WTC11 (cell line): Measurements from ENCODE around the gene STYXL2. TPM values are rescaled to one million over a fixed set of nuclear protein-coding genes. Genes with fewer than 3 reads are reported as not detected.

ENCODE experiments used
- ATAC-seq: fragments of 200-7000 bp; cut with Tn5 transposase; 2 replicates; pipeline ENCODE4 v1.10.0; 2021; ENCODE audit warnings: mild to moderate bottlenecking, moderate library complexity
- CTCF ChIA-PET: fragments of 300-600 bp; sonication (Branson Sonifier 250); formaldehyde crosslinking; loops from one replicate; lab custom pipeline; 2021; ENCODE audit warnings: antibody characterized with exemption; lab: Charles Lee
- POLR2A ChIA-PET: fragments of 350-600 bp; sonication (Branson Sonifier 250); formaldehyde crosslinking; loops from one replicate; lab custom pipeline; 2021; ENCODE audit warnings: antibody characterized with exemption; lab: Charles Lee
- DNase-seq: peaks from one replicate; pipeline ENCODE4 v3.0.0; 2021; ENCODE audit warnings: low spot score
- H3K27ac Mint-ChIP-seq: 2 replicates; pipeline ENCODE4 v1.8.0; 2021; ENCODE audit warnings: mixed read lengths
- H3K27me3 Mint-ChIP-seq: 2 replicates; pipeline ENCODE4 v1.8.0; 2021; ENCODE audit warnings: low read depth, mild to moderate bottlenecking, moderate library complexity, mixed read lengths
- H3K36me3 Mint-ChIP-seq: 2 replicates; pipeline ENCODE4 v1.8.0; 2021; ENCODE audit warnings: mixed read lengths
- H3K4me1 Mint-ChIP-seq: 2 replicates; pipeline ENCODE4 v1.8.0; 2022; ENCODE audit warnings: mixed read lengths
- H3K4me3 Mint-ChIP-seq: 2 replicates; pipeline ENCODE4 v1.8.0; 2021; ENCODE audit warnings: mild to moderate bottlenecking, moderate library complexity, mixed read lengths
- H3K9me3 Mint-ChIP-seq: 2 replicates; pipeline ENCODE4 v1.8.0; 2021; ENCODE audit warnings: mixed read lengths
- ATF2 ChIP-seq: sonication (generic); formaldehyde crosslinking; IDR thresholded peaks from 2 replicates; pipeline ENCODE4 v1.8.1; 2022; ENCODE audit warnings: low read depth, missing genetic modification reagents, borderline replicate concordance
- CREB1 ChIP-seq: sonication (generic); formaldehyde crosslinking; IDR thresholded peaks from 2 replicates; pipeline ENCODE4 v1.8.0; 2023; ENCODE audit warnings: mild to moderate bottlenecking, missing genetic modification reagents
- E2F5 ChIP-seq: sonication (generic); formaldehyde crosslinking; IDR thresholded peaks from 2 replicates; pipeline ENCODE4 v1.8.1; 2022; ENCODE audit warnings: mild to moderate bottlenecking, moderate library complexity, missing genetic modification reagents
- ETV6 ChIP-seq: sonication (generic); formaldehyde crosslinking; IDR thresholded peaks from 2 replicates; pipeline ENCODE4 v1.8.1; 2022; ENCODE audit warnings: mild to moderate bottlenecking, missing genetic modification reagents
- GABPB1 ChIP-seq: sonication (generic); formaldehyde crosslinking; IDR thresholded peaks from 2 replicates; pipeline ENCODE4 v1.8.1; 2023; ENCODE audit warnings: mild to moderate bottlenecking, missing genetic modification reagents
- JAZF1 ChIP-seq: fragments of 250-450 bp; sonication (Bioruptor Pico); IDR thresholded peaks from 2 replicates; pipeline ENCODE4 v1.9.0; 2021; ENCODE audit warnings: moderate library complexity, mild to moderate bottlenecking, inconsistent platforms
- RELA ChIP-seq: sonication (generic); formaldehyde crosslinking; IDR thresholded peaks from 2 replicates; pipeline ENCODE4 v1.8.1; 2022; ENCODE audit warnings: missing genetic modification reagents, mild to moderate bottlenecking, borderline replicate concordance
- SOX15 ChIP-seq: fragments of 250-450 bp; sonication (Bioruptor Pico); IDR thresholded peaks from 2 replicates; pipeline ENCODE4 v1.9.0; 2021; ENCODE audit warnings: mild to moderate bottlenecking
- USF2 ChIP-seq: sonication (generic); formaldehyde crosslinking; IDR thresholded peaks from 2 replicates; pipeline ENCODE4 v1.8.1; 2023; ENCODE audit warnings: mild to moderate bottlenecking, missing genetic modification reagents, moderate library complexity
- ZNF121 ChIP-seq: sonication (generic); formaldehyde crosslinking; IDR thresholded peaks from 2 replicates; pipeline ENCODE4 v1.8.0; 2023; ENCODE audit warnings: missing genetic modification reagents
- ZNF232 ChIP-seq: sonication (generic); formaldehyde crosslinking; IDR thresholded peaks from 2 replicates; pipeline ENCODE4 v1.8.0; 2022; ENCODE audit warnings: mild to moderate bottlenecking, missing genetic modification reagents
- ZNF512 ChIP-seq: sonication (generic); formaldehyde crosslinking; IDR thresholded peaks from 2 replicates; pipeline ENCODE4 v1.8.1; 2022; ENCODE audit warnings: missing genetic modification reagents, borderline replicate concordance
- ZNF671 ChIP-seq: fragments of 250-450 bp; sonication (Bioruptor Pico); IDR thresholded peaks from 2 replicates; pipeline ENCODE4 v1.8.0; 2021; ENCODE audit warnings: mild to moderate bottlenecking
- total RNA-seq: library from RNA; stranded (reverse); gene quantifications from 3 replicates; pipeline ENCODE4 v1.2.3, GENCODE V29; 2021
- TF ChIP-seq, protein P1 (sequence below): sonication (generic); formaldehyde crosslinking; IDR thresholded peaks from 2 replicates; pipeline ENCODE4 v1.8.0; 2023; ENCODE audit warnings: mild to moderate bottlenecking, missing genetic modification reagents
- TF ChIP-seq, protein P2 (sequence below): sonication (generic); formaldehyde crosslinking; IDR thresholded peaks from 2 replicates; pipeline ENCODE4 v1.8.0; 2023; ENCODE audit warnings: missing genetic modification reagents, mild to moderate bottlenecking, borderline replicate concordance
- TF ChIP-seq, protein P3 (sequence below): fragments of 200-600 bp; IDR thresholded peaks from 2 replicates; pipeline ENCODE4 v1.8.0; 2022; ENCODE audit warnings: antibody characterized with exemption
- TF ChIP-seq, protein P4 (sequence below): fragments of 250-450 bp; sonication (Bioruptor Pico); conservative IDR thresholded peaks from 2 replicates; pipeline ENCODE4 v1.9.0; 2021; ENCODE audit warnings: mild to moderate bottlenecking

The STYXL2 gene
- total RNA-seq, 1 experiment from 2014 or later = 0.59 TPM

- TF ChIP-seq, protein P1, sequence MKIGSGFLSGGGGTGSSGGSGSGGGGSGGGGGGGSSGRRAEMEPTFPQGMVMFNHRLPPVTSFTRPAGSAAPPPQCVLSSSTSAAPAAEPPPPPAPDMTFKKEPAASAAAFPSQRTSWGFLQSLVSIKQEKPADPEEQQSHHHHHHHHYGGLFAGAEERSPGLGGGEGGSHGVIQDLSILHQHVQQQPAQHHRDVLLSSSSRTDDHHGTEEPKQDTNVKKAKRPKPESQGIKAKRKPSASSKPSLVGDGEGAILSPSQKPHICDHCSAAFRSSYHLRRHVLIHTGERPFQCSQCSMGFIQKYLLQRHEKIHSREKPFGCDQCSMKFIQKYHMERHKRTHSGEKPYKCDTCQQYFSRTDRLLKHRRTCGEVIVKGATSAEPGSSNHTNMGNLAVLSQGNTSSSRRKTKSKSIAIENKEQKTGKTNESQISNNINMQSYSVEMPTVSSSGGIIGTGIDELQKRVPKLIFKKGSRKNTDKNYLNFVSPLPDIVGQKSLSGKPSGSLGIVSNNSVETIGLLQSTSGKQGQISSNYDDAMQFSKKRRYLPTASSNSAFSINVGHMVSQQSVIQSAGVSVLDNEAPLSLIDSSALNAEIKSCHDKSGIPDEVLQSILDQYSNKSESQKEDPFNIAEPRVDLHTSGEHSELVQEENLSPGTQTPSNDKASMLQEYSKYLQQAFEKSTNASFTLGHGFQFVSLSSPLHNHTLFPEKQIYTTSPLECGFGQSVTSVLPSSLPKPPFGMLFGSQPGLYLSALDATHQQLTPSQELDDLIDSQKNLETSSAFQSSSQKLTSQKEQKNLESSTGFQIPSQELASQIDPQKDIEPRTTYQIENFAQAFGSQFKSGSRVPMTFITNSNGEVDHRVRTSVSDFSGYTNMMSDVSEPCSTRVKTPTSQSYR = no peak
- TF ChIP-seq, protein P2, sequence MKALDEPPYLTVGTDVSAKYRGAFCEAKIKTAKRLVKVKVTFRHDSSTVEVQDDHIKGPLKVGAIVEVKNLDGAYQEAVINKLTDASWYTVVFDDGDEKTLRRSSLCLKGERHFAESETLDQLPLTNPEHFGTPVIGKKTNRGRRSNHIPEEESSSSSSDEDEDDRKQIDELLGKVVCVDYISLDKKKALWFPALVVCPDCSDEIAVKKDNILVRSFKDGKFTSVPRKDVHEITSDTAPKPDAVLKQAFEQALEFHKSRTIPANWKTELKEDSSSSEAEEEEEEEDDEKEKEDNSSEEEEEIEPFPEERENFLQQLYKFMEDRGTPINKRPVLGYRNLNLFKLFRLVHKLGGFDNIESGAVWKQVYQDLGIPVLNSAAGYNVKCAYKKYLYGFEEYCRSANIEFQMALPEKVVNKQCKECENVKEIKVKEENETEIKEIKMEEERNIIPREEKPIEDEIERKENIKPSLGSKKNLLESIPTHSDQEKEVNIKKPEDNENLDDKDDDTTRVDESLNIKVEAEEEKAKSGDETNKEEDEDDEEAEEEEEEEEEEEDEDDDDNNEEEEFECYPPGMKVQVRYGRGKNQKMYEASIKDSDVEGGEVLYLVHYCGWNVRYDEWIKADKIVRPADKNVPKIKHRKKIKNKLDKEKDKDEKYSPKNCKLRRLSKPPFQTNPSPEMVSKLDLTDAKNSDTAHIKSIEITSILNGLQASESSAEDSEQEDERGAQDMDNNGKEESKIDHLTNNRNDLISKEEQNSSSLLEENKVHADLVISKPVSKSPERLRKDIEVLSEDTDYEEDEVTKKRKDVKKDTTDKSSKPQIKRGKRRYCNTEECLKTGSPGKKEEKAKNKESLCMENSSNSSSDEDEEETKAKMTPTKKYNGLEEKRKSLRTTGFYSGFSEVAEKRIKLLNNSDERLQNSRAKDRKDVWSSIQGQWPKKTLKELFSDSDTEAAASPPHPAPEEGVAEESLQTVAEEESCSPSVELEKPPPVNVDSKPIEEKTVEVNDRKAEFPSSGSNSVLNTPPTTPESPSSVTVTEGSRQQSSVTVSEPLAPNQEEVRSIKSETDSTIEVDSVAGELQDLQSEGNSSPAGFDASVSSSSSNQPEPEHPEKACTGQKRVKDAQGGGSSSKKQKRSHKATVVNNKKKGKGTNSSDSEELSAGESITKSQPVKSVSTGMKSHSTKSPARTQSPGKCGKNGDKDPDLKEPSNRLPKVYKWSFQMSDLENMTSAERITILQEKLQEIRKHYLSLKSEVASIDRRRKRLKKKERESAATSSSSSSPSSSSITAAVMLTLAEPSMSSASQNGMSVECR = no peak
- TF ChIP-seq USF2 (CRISPR knock-in tag) (no peak), ETV6 (CRISPR knock-in tag) (no peak), ZNF232 (CRISPR knock-in tag) (no peak), ZNF121 (no peak), E2F5 (CRISPR knock-in tag) (no peak), CREB1 (CRISPR knock-in tag) (no peak), ZNF671 (CRISPR knock-in tag) (no peak), ZNF512 (CRISPR knock-in tag) (no peak)
These were observed 32.8 kb upstream of the STYXL2 start (continued) for GRCh38 chr1:167061073-167061464.

GRCh38 chr1:167064621-167065020 is 29.3 kb upstream of the STYXL2 start:
- no peaks in the 10 kb centered on the region for H3K9me3 Mint-ChIP-seq
- ChIA-PET POLR2A (no interaction called here), CTCF (interaction anchor here (0.8 to 6.5 kb wide), 5 partner anchors 143 to 389 kb away, joined by 3 to 69 read pairs (median 3); partner anchors contain the start of gene POU2F1)
- TF ChIP-seq, protein P3, sequence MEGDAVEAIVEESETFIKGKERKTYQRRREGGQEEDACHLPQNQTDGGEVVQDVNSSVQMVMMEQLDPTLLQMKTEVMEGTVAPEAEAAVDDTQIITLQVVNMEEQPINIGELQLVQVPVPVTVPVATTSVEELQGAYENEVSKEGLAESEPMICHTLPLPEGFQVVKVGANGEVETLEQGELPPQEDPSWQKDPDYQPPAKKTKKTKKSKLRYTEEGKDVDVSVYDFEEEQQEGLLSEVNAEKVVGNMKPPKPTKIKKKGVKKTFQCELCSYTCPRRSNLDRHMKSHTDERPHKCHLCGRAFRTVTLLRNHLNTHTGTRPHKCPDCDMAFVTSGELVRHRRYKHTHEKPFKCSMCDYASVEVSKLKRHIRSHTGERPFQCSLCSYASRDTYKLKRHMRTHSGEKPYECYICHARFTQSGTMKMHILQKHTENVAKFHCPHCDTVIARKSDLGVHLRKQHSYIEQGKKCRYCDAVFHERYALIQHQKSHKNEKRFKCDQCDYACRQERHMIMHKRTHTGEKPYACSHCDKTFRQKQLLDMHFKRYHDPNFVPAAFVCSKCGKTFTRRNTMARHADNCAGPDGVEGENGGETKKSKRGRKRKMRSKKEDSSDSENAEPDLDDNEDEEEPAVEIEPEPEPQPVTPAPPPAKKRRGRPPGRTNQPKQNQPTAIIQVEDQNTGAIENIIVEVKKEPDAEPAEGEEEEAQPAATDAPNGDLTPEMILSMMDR = no peak
- TF ChIP-seq ETV6 (CRISPR knock-in tag) (no peak), JAZF1 (CRISPR knock-in tag) (no peak), ATF2 (CRISPR knock-in tag) (no peak), RELA (CRISPR knock-in tag) (no peak), GABPB1 (CRISPR knock-in tag) (no peak), SOX15 (no peak)
- TF ChIP-seq, protein P1 = no peak
- TF ChIP-seq, protein P4, sequence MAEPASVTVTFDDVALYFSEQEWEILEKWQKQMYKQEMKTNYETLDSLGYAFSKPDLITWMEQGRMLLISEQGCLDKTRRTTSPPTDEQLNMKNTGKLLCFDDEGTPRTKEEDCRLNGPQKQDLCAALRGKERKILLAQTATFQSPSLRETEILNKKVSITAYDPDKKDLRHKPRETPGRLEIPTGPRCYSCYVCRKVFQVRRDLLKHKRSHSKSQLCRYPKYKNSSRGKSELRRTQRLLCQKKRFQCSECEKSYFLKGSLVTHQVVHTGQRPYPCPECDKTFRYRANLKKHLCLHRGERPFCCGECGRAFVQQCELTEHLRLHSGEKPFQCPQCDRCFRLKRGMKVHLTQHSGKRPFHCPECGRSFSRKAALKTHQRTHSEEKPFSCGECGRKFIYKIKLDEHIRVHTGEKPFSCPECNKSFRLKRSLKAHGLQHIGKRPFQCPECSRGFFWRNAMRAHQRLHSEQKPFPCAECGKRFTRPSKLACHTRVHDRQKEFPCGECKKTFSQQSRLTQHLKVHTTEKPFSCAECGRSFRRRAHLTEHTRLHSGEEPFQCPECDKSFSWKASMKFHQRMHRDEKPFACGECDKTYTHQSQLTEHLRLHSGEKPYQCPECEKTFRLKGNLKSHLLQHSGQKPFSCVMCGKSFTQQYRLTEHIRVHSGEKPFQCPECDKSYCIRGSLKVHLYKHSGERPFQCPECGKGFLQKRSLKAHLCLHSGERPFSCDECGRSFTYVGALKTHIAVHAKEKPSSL (CRISPR knock-in tag) = no peak

More at GRCh38 chr1:167064621-167065020, 29.3 kb upstream of the STYXL2 start:
- H3K27ac Mint-ChIP-seq = no peak overlapping the region
- peaks cover 15% of the 10 kb centered on the region for H3K4me1 Mint-ChIP-seq
- no peak overlapping the region for H3K4me3 Mint-ChIP-seq
- no peak for DNase-seq
- H3K27me3 Mint-ChIP-seq = no peaks in the 10 kb centered on the region; the same call in 1 of the 2 replicates
- ATAC-seq = no peak
- H3K36me3 Mint-ChIP-seq = no peaks in the 10 kb centered on the region
